Measurements from ENCODE around the gene GLUL. TPM values are rescaled to one million over a fixed set of nuclear protein-coding genes. Genes with fewer than 3 reads are reported as not detected.

Gene GLUL
- total RNA-seq, 1 experiment from 2014 or later: 165 TPM

DNA sequence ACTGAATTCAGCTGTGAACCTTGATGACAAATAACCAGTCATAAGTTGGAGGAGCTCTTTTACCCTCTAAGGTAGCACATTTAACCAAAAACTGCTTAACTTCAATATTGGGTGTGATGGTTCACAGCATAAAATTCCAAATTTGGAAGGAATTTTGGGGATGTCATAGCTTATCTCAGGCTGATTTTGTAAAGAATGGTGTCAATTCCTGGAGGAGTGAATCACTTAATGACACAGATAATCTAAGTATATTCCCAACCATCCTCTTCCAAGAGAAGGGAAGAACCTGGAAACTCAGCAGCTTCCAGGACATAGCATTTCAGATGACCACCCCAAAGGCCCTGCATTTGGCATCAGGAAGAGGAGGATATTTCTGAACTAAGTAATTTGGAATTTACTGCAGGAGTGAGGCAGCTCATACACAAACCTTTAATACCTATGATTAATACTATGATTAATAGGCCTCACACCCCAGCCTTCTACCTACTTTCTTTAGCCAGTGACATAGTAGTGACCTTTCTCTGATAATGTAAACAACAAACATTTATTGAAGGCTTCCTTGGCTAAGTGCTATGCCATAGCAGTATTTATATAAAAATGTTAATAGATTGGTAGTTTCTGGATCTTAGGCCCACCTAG is 14.5 kb downstream of the GLUL start:
- no peak overlapping the region for H3K4me3 ChIP-seq (replicated peaks in 1 of 2; ENCODE audit: low read depth in 1 of 2, low read length in 2 of 2)
- H4K20me1 ChIP-seq (ENCODE audit: insufficient read depth): no peaks in the 10 kb centered on the region
- ATAC-seq (no peak), DNase-seq (ENCODE audit: low read depth, low spot score) (no peak)
- ChIA-PET CTCF (no interaction called here), POLR2A (interaction anchor here (1.4 kb wide), 1 partner anchor 15 kb away, joined by 3 read pairs; the partner anchor contains the start of gene GLUL), RAD21 (ENCODE audit: low non-redundant PET in 1 of 2, low total read pairs in 2 of 2, uncharacterized antibody in 2 of 2, unreplicated experiment in 2 of 2) (no interaction called here)
- no peaks in the 10 kb centered on the region; a peak in 1 of 4 replicates for H3K4me1 ChIP-seq (ENCODE audit: control insufficient read depth in 1 of 2, insufficient read depth in 2 of 2, low read length in 2 of 2)
- no TSS peak for BruUV-seq (replicated peaks)
- no peak overlapping the region for H3K27ac ChIP-seq (ENCODE audit: low read depth, low read length)
- H2AFZ ChIP-seq (ENCODE audit: low read depth, low read length, poor library complexity, severe bottlenecking): no peak overlapping the region
- H3K9me2 ChIP-seq (ENCODE audit: insufficient read depth): no peaks in the 10 kb centered on the region
- H3K9me3 ChIP-seq (ENCODE audit: control insufficient read depth in 1 of 2, insufficient read depth in 1 of 2, low read depth in 1 of 2, low read length in 2 of 2): no peaks in the 10 kb centered on the region
- TF ChIP-seq CBX3 (IDR thresholded peaks at IDR 0.05; ENCODE audit: low read depth) (no peak), RAD21 (IDR thresholded peaks at IDR 0.05; ENCODE audit: low read depth) (no peak), JUND (IDR thresholded peaks at IDR 0.05) (no peak), CEBPB (IDR thresholded peaks at IDR 0.05; ENCODE audit: low read depth) (no peak), SP1 (IDR thresholded peaks at IDR 0.05; ENCODE audit: low read depth) (no peak), FOSL1 (IDR thresholded peaks at IDR 0.05; ENCODE audit: low read depth) (no peak)
- TF ChIP-seq, protein P1, sequence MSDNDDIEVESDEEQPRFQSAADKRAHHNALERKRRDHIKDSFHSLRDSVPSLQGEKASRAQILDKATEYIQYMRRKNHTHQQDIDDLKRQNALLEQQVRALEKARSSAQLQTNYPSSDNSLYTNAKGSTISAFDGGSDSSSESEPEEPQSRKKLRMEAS (IDR thresholded peaks at IDR 0.05): no peak
- TF ChIP-seq, protein P2, sequence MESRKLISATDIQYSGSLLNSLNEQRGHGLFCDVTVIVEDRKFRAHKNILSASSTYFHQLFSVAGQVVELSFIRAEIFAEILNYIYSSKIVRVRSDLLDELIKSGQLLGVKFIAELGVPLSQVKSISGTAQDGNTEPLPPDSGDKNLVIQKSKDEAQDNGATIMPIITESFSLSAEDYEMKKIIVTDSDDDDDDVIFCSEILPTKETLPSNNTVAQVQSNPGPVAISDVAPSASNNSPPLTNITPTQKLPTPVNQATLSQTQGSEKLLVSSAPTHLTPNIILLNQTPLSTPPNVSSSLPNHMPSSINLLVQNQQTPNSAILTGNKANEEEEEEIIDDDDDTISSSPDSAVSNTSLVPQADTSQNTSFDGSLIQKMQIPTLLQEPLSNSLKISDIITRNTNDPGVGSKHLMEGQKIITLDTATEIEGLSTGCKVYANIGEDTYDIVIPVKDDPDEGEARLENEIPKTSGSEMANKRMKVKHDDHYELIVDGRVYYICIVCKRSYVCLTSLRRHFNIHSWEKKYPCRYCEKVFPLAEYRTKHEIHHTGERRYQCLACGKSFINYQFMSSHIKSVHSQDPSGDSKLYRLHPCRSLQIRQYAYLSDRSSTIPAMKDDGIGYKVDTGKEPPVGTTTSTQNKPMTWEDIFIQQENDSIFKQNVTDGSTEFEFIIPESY (IDR thresholded peaks at IDR 0.05; ENCODE audit: extremely low read depth, insufficient replicate concordance, low read length): no peak
- intact Hi-C loops (cut with micrococcal nuclease): no loop called here
- no peaks in the 10 kb centered on the region for H3K27me3 ChIP-seq (ENCODE audit: insufficient read depth, low read length)
- no peaks in the 10 kb centered on the region for H3K36me3 ChIP-seq (ENCODE audit: control insufficient read depth in 1 of 2, insufficient read depth in 2 of 2, low read length in 2 of 2)
- no peak overlapping the region for H3K9ac ChIP-seq (ENCODE audit: low read length)
- no peak overlapping the region for H3K4me2 ChIP-seq (ENCODE audit: low read length)
- H3K79me2 ChIP-seq (ENCODE audit: insufficient read depth, low read length): no peaks in the 10 kb centered on the region
